GM19397 (cell line): Measurements from ENCODE around the gene FAM47E.

Experiments
- ATAC-seq: cut with Tn5 transposase; IDR thresholded peaks from one replicate; pipeline ENCODE4 v1.9.1; 2021; ENCODE audit warnings: mild to moderate bottlenecking, moderate library complexity; ENCODE audit not compliant: unreplicated experiment

The FAM47E gene

GRCh38 chr4:76296286-76296820 is 44.8 kb downstream of the FAM47E start:
- ATAC-seq: no peak

- no peak for ATAC-seq
Measured at GRCh38 chr4:76298227-76298626, 46.7 kb downstream of the FAM47E start.

GRCh38 chr4:76300012-76300411 is 48.5 kb downstream of the FAM47E start:
- no peak for ATAC-seq

GRCh38 chr4:76301068-76301774 is 49.7 kb downstream of the FAM47E start:
- ATAC-seq: peak; percentile 99

- ATAC-seq: no peak
Measured at GRCh38 chr4:76301775-76302162, 50.2 kb downstream of the FAM47E start.

GRCh38 chr4:76302826-76303438 is 51.4 kb downstream of the FAM47E start:
- no peak for ATAC-seq

- no peak for ATAC-seq
Measured at GRCh38 chr4:76305033-76305687, 53.6 kb downstream of the FAM47E start.

GRCh38 chr4:76305971-76306881 is 54.7 kb downstream of the FAM47E start, which contains the start of gene STBD1:
Gene STBD1 (plus strand): TSS chr4:76306733. CDS start chr4:76306770, 37 bp downstream.
- no peak for ATAC-seq

GRCh38 chr4:76306882-76307659 is 55.5 kb downstream of the FAM47E start:
- ATAC-seq: no peak

GRCh38 chr4:76307660-76308014 is 56.1 kb downstream of the FAM47E start:
- ATAC-seq: no peak

GRCh38 chr4:76308548-76308947 is 57.0 kb downstream of the FAM47E start:
- no peak for ATAC-seq

GRCh38 chr4:76309939-76310550 is 58.5 kb downstream of the FAM47E start:
- no peak for ATAC-seq

- ATAC-seq: no peak
Measured at GRCh38 chr4:76310683-76311082, 59.2 kb downstream of the FAM47E start.

- ATAC-seq: no peak
Measured at GRCh38 chr4:76311896-76312331, 60.4 kb downstream of the FAM47E start.

- ATAC-seq: no peak
Measured at GRCh38 chr4:76312457-76312856, 60.9 kb downstream of the FAM47E start.

- no peak for ATAC-seq
Measured at GRCh38 chr4:76313547-76313946, 62.0 kb downstream of the FAM47E start.

GRCh38 chr4:76315267-76315918 is 63.9 kb downstream of the FAM47E start:
- ATAC-seq: no peak

- ATAC-seq: no peak
Measured at GRCh38 chr4:76316131-76316530, 64.6 kb downstream of the FAM47E start.

- ATAC-seq: no peak
Measured at GRCh38 chr4:76322236-76322635, 70.7 kb downstream of the FAM47E start.
